CD4-positive, alpha-beta T cell treated with Interleukin-10 for 1 hour (primary cell): Measurements from ENCODE around the gene RFX2.
"Not testable (repeated sequence)": the region's sequence is repeated elsewhere in the genome, so short reads cannot be mapped to it uniquely, and the experiment has no call there.

Experiments
- DNase-seq: peaks from one replicate; pipeline ENCODE4 v3.0.0-alpha.2; 2020

Gene RFX2

DNA sequence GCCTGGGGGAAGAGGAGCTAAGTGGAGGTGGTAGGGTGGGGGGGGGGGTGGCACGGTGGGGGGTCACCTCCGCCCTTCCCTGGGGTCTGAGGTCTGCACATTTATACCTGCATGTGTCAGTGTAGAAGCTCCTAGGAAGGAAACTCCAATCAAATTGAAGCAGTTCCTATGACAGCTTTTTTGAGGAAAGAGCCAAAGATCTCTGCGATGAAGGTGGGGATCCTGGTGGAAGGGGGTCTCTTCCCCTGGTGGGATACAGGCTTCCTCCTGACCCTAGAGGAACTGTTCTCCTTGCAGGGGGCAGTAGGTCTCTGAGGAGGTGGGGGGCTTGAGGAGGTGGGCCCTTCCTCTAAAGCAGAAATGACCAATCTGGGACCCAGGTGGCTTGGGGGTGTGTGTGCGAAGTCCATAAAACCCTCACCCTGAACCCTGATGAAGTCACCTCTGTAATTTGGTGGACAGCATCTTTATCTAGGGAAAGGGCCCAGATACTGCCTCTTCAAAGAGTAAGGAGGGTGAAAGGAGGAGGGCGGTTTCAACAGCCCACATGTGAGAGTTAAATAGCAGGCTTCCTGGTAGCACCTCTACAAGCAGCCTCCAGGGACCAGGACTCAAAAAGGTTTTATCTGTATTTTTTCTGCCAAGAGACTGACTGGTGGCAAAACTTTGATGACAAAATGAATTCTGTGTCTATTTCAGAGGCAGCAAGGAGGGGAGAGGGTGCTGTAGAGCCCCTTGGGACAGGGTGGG lies 145.3 kb downstream of the RFX2 start:
- DNase-seq: no peak

DNA sequence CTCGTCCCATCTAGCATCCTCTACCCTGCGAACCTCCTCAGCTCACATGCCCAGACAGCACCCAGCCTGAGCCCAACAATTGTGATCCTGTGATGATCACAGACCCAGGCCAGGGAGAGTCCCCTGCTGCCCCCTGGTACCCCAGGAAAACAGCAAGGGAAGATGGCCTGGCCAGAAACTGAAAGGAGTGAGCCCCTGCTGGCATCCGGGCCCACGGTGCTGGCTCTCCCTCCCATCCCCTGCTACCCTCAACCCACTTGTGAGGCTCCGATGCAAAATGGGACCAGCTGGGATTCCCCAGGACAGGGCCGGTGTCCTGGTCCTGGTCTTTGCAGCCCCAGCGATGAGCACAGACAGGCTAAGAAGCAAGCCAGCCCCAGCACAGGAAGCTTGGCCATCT lies 146.4 kb downstream of the RFX2 start:
- no peak for DNase-seq

DNA sequence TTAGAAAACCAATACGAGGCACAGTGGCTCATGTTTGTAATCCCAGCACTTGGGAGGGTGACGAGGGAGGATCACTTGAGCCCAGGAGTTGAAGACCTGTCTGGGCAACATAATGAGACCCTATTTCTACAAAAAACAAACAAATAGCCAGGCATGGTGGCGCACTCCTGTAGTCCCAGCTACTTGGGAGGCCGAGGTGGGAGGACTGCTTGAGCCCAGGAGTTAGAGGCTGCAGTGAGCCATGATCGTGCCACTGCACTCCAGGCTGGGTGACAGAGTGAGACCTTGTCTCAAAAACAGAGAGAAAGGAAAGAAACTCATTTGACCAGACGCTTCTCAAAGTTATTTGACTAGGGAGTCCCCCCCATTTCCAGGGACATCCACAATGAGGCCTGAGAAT lies 147.0 kb downstream of the RFX2 start:
- not testable (repeated sequence) for DNase-seq

DNA sequence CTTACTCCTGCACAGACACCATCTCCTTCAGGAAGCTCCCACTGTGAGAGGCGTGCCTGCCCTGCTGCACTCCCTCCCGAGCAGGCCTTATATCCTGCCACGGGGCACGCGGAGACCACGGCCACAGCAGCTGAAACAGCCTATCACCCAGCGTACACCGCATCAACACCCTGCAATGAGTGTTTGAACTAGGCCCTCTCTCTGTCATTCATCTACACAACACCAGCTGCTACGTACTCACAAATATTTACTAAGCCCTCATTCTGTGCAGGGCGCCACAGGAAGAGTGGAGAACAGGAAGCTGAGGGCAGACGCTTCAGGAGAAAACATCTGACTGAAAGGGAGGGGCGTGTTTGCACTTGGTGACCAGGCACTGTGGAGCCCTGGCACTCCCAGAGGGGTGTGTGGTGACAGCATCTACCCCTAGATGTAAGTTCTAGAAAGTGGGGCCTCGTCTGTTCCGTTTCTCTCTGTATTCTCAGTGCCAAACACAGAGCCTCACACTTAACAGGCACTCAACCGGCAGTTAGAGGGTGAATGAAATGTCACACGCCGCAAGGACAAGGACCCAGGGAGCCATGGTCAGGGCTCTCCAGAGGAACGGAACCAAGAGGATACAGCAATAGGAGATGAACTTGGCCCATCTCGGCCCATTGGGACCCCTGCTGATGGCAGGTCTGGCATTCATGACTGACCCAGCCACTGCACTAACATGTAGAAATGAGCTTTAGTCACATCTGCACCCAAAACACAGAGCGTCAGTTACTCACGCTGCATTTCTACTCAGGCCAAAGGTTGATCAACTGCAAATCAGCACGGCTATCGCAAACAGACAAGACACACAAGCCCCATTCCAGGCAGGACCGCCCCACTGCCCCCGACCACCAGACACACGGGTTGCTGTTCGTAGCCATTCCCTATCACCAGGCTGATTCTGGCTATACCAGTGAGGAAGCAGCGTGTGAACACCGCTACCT lies 148.0 kb downstream of the RFX2 start:
- DNase-seq: peak; percentile 86

DNA sequence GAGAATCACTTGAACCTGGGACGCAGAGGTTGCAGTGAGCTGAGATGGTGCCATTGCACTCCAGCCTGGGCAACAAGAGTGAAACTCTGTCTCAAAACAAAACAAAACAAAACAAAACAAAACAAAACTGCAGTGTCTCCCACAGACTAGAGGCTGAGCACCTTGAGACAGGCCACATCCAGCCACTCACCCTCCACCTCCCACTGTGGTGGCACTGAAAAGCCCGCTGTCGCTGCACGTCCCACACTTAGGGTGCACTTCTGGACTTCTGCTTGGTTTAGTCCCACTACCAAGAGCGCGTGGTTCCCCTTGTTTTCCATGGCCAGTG lies 148.7 kb downstream of the RFX2 start:
- DNase-seq: not testable (repeated sequence)

DNA sequence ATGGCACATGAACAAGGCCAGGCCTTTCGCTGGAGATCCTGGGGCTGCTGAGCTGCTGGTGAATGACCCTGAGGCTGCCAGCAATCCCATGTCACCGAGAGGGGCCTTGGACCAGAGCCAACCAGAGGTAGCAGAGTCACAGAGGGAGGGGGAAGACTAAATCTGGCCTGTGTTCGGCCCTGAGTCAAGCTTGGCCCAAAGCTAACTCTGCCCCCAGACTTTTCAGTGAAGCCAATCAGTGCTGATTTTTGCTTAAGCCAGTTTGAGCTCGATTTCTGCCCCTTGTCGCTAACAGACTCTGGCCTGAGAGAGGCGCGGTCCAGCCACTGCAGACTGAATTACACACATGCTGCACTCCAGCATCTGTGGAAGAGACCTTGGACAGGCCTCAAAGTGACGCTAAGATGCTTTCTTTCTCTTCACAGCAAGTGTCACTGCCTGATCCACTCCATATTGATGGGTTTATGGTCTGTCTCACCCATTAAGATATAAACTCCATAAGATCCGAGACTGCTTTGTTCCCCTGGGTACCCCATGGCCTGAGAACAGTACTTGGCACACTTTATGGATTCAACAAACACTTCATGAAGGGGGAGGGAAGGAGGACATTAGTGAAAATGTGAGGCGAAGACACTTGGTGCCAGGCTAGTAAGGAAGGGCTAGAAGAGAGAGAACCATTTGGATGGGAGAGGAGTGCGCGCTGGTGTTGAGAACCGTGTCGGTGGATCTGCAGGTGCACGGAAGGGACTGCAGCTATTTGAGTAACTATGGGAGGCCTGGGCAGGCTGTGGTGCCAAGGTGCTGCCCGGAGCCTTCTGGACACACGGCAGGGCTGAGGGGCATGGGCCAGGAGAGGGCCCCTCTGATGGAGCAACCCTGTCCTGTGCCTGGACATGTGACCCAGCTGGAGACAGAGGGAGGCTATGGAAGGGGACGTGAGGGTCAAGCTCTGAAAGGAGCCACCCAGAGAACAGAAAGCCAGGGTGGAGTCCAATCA lies 150.0 kb downstream of the RFX2 start:
- DNase-seq: no peak

DNA sequence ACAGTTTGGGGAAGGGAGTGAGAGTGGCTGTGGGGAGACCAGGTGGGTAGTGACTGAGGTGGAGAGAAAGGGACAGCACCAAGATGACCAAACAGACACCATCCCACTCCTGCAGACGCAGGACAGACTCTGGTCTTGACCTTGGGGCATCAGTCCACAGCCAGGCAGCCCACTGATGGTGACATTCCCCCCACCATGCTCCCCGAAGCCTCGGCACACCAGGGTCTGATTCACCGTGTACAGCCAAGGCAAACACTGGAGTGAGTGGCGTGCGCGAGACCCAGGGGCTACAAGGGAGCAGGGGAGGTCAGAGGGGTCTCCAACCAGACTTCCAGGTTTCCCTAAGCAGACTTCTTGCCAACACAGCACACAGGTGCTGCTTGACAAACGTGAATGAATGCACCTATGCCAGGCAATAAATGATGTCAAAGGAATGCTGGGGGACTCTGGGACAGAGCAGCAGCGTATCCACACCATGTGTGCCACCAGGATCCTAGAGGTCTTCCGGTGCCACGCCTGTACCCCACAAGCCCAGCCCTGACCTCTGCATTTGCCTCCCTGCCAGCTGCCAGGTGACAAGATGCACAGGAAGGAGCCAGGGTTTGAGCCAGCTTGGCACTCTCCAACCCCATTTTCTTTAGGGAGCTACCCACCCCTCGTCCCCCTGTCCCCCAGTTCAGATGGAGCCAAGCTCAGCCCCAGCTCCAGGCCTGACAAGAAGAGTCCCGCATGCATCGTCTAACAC lies 150.9 kb downstream of the RFX2 start:
- DNase-seq: no peak

DNA sequence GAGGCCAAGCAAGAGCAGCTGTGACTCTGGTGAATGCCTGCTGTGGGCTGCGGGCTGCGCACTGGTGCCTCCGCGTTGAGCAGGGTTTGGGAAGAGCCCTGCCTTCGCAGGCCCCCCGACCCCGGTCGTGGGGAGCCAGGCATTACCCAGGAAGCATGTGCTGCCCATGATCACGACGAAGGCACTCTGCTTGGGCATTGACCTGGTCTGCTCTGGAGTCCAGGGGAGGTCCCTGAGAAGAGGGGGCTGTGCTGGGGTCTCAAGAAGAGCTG lies 151.5 kb downstream of the RFX2 start:
- no peak for DNase-seq

DNA sequence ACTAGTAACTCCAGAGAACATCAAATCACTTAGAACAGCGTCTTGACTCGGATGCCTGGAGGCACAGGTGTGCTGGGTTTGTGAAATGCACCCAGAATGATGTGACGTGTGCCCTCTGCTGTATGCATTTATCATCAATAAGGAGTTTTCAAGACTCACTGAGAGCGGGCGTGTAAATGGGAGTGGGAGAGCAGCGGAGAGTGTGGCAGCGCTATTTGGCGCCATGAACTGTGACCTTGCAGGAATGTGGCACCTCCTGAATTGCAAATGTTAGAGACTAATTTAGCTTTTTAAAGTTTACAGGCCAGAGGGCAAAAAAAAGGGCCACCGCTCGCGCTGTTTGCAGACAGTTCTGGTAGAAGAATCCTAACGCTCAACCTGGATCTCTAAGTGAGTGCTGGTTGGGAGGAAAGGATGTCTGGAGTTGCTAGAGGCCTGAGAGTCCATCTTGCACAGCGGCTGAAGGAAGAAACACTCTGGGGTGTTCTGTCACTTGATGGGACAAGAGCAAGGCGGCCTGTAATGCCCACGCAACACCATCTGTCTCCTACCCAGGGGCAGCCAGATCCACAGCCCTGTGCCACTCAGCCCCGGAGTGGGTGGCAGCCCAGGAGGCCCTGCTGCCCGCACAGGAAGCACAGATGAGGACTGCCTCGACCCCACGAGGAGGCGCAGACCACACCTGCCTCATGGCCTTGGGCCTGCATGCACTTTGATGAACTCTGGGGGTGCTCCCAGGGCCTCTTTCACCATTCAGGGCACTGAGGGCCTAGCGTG lies 152.0 kb downstream of the RFX2 start:
- DNase-seq: no peak

DNA sequence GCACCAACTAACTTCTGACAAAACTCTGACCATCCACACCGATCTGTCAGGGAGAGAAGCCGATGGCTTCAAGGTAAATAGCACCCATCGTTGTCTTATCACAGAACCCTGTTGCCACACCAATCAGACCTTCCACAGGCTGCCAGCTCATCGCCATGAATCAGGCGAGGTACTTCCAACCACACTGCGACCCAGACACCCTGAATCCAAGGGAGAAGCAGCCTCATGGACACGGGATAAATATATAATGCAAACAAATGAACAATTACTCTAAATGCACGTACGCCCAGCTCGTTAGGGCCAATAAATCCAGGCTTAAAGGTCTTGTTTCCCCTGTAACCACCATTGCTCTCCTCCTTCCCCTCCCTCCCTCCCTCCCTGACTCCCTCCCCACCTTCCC lies 153.1 kb downstream of the RFX2 start:
- DNase-seq: no peak

DNA sequence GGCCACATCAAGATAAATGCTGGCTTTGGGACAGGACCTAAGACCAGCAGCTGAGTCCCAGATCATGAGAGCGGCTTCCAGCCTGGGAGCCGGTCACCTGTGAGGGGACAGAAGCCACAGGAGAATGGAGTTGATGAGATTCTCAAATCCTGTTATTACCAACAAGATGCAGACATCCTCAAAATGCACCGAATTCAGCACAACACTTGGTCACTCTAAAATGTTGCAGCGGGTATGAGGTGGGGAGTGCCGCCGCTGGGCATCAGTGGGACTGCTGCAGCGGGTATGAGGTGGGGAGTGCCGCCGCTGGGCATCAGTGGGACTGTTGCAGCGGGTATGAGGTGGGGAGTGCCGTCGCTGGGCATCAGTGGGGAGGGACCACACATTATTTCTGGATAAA lies 153.6 kb downstream of the RFX2 start:
- no peak for DNase-seq

DNA sequence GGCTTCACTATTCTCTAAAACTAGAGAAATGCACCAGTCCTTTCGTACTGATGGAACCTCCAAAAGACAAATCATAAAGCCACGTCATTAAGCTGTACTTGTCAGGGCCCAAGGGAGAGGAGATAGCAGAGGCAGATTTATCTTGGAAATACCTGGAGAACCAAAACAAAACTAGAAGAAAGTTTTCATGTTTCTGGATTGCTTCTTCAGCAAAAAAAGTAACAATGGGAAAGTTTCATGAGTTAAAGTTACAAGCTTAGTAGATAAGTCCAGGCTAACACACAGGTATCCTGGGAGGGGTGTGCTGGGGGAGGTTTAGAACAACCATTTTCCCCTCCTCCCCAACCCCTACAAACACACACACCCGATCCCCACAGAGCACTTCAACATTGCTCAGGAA lies 154.0 kb downstream of the RFX2 start:
- DNase-seq: no peak

DNA sequence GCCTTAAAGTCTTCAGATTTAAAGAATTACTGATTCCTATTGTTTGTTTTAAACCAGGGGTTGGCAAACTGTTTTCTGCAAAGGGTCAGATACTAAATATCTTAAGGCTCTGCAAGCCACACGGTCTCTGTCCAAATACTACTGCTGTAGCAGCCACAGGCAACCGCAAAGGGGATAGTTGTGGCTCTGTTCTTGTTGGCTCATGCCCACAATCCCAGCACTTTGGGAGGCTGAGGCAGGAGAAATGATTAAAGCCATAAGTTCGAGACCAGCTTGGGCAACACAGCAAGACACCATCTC lies 154.7 kb downstream of the RFX2 start:
- DNase-seq: no peak

DNA sequence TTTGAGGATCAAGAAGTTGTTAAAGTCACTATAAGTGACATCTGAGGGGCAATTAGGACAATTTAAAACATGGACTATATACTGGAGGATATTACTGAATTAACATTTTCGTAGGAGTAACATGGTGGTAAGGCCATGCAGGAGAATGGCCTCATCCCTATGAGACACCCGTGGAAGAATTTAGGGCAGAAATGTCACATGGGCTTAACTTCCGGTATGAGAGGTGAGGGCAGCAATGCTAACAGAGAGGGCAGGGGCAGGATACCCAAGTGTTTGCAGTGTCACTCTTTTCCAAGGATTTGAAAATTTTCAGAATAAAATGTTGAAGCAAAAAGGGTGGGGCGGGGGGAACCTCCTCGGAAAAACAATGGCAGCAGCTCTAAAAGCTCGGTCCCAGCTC lies 156.0 kb downstream of the RFX2 start:
- DNase-seq: no peak

DNA sequence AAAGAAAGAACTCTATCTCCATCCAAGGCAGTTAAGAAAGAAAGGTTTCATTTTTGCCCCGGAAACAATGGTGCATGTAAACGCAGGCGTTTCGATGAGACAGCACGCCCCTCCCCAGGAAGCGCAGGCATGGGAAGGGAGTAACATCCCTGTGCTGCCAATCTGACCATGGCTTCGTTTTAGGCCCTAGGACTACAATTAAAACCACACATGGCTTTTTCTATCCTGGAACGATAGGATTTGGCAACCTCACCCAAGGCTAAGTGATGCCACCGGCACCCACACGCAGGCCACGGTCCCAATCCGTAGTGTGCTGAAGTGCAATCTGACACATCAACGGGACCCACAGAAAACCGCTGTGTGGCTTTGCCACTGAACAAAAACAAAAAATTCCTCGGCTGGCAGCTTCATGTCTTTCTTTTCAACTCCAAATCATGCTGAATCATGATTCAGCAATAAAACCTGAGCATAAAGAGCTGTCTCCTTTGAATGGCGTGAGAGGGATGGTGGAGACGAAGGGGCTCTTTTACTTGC lies 156.6 kb downstream of the RFX2 start:
- DNase-seq: no peak

DNA sequence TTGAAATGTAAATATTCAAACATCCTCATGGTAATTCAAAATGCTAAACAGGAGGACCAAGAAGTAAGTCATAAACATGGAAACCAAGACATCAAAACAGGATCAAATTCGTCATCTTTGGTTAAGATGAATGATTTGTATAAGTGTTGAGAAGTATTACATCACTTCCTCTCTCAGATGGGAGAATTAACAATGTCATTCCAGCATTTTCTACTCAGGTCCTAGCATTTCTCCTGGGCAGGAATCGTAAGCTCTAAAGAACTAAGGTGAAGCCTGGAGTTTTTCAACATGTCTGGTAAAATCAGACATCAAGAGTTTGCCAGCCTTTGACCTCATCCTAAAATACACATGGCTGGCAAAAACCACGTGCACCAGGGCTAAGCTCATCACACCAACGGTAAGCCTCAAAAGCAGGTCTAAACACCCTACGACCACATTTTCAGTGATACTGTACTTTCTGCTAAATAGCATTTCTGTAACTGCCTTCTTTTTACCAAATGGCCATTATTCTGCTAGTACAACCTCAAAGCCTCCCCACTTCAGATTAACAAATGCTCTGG lies 157.2 kb downstream of the RFX2 start:
- DNase-seq: no peak

DNA sequence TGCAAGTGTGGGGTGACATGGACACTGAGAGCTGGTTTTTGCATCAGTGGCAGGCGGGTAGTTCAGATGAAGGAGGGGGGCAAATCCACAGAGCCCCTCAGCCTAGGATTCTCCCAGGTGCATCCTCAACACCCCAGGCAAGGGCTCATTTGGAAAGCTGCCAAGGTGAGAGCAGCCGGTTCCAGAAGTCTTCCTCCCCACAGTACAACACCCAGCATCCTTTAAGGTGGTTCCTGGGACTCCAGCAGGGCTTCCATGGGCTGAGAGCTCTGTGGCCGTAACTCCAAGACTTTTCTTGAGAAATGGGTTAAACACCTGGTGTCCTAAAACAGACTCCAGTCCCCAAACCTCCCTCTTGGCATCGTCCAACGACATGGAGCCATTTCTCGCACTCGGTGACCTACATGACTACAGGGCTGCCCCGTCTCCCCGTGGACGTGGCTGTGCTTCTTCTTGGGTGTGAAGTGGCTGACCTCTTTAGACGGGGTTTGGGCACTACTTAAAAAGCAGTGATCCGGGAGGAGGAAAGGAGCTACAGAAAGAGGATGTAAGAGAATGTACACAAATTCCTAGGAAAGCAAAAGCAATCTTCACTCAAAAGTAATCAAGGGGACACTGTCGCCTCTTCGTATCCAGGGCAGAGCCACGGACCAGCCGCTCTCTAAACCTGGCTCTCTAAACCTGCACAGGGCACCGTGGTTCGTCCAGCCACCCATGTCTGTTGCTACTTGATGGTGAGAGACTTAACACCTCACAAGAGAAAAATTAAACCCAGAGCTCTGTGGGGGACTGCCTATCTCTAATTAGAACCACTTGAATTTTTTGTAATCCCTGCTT lies 157.9 kb downstream of the RFX2 start:
- no peak for DNase-seq

DNA sequence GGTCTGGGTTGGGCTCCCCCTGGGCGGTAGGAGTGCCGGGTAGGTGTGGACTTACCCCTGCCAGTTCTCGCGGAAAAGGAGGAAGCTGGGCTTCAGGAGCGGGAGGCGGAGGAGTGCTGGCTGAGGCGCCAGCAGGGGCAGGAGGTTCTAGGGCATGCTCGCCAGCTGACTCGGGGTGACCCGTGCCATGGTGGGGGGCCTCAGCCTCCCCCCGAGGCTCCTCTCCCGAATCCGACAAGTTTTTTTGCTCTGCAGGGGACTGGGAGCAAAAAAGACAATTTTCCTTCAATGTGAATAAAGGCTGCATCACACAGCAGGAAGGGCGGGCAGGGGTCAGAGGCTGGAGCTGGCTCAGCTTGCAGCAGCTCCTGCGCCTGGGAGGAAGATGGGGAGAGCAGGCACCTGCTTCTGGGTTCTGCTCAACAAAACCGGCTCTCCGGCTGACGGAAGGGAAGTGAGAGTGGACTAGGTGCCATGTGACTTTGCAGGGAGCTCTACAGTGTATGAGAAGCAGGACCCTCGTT lies 158.9 kb downstream of the RFX2 start:
- DNase-seq: no peak

DNA sequence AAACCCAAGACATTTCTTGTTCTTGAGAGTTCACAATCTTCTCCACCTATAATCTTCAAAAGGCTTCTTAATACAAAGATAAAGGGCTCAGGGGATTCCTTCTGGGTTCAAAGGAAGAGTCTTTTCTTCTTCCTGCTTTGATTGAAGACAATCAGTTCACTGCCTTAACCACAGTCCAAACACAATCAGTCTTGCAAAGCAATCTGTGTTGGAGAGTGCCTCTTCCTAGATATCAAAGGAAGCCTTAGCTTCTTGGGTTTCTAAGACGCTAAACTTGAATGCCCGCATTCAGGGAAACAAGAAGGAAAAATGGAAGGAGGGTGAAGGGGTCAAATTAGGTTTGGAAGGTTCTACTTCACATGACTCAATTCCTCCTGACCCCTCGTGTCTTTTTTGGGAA lies 159.6 kb downstream of the RFX2 start:
- DNase-seq: peak; percentile 24

DNA sequence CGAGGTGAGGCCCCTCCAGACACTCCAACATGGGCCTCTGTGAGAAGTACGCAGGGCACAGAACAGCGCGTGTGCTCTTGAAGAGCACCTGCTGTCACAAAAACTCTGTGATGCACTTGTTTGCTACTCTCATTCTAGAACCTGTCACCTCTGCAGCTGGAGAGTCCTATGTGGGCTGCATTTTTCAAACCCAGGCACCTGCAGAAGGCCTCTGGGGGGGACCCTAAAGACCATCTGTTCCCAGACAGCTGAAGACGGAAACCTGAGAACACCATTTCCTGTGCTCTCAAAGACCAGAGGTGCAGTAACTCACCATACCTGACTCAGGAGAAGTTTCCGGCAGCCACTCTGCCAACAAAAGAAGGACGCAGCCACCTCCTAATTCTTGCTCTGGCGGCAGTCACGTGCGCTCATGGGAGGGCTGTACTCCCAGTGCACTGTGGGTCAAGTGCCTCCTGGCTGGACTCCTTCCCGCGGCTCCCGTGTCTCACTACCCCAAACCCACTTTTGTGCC lies 160.5 kb downstream of the RFX2 start:
- peak; percentile 46 for DNase-seq
